ENCODE measurements around the gene ME1.
"Not testable (repeated sequence)": the region's sequence is repeated elsewhere in the genome, so short reads cannot be mapped to it uniquely, and the experiment has no call there.

Gene ME1

GRCh38 chr6:83430611-83431544 lies at the start of gene ME1:
TSS of gene ME1 (minus strand) at chr6:83431051. CDS start at chr6:83430954, 97 bp downstream.
- no peak for DNase-seq

GRCh38 chr6:83480470-83480869 lies 49.6 kb upstream of the ME1 start:
- DNase-seq, result no peak

GRCh38 chr6:83479389-83479788 lies 48.5 kb upstream of the ME1 start:
- no peak for DNase-seq

GRCh38 chr6:83476971-83477370 lies 46.1 kb upstream of the ME1 start:
- no peak for DNase-seq

GRCh38 chr6:83474309-83474708 lies 43.5 kb upstream of the ME1 start:
- DNase-seq, result no peak

- no peak for DNase-seq
Observed at GRCh38 chr6:83472767-83473166, 41.9 kb upstream of the ME1 start.

- DNase-seq, result no peak
Observed at GRCh38 chr6:83470587-83470986, 39.7 kb upstream of the ME1 start.

GRCh38 chr6:83470001-83470400 lies 39.1 kb upstream of the ME1 start:
- DNase-seq, result no peak

GRCh38 chr6:83467620-83468036 lies 36.8 kb upstream of the ME1 start:
- DNase-seq, result no peak

- no peak for DNase-seq
Observed at GRCh38 chr6:83466328-83466727, 35.5 kb upstream of the ME1 start.

- peak; percentile 6 for DNase-seq
Observed at GRCh38 chr6:83464381-83465140, 33.7 kb upstream of the ME1 start.

GRCh38 chr6:83463886-83464285 lies 33.0 kb upstream of the ME1 start:
- DNase-seq, result no peak

GRCh38 chr6:83462524-83462923 lies 31.7 kb upstream of the ME1 start:
- DNase-seq, result no peak

GRCh38 chr6:83461438-83461837 lies 30.6 kb upstream of the ME1 start:
- DNase-seq, result no peak

- DNase-seq, result no peak
Observed at GRCh38 chr6:83459663-83460062, 28.8 kb upstream of the ME1 start.

GRCh38 chr6:83450015-83450414 lies 19.2 kb upstream of the ME1 start:
- not testable (repeated sequence) for DNase-seq

GRCh38 chr6:83444086-83444699 lies 13.3 kb upstream of the ME1 start:
- not testable (repeated sequence) for DNase-seq

GRCh38 chr6:83443516-83443915 lies 12.7 kb upstream of the ME1 start:
- DNase-seq, result no peak

GRCh38 chr6:83442752-83443151 lies 11.9 kb upstream of the ME1 start:
- DNase-seq, result no peak

- DNase-seq, result no peak
Observed at GRCh38 chr6:83439201-83439600, 8.3 kb upstream of the ME1 start.

GRCh38 chr6:83436674-83437073 lies 5.8 kb upstream of the ME1 start:
- DNase-seq, result no peak

- no peak for DNase-seq
Observed at GRCh38 chr6:83433177-83433576, 2.3 kb upstream of the ME1 start.

GRCh38 chr6:83432636-83433035 lies 1.8 kb upstream of the ME1 start:
- no peak for DNase-seq

Data from NCI-H2227 treated with DMSO at 0.1 percent for 48 hours (cell line).